Breast epithelium (tissue), 4 donors: ENCODE data around the gene TMUB2. TPM values are rescaled to one million over a fixed set of nuclear protein-coding genes. Genes with fewer than 3 reads are reported as not detected.
"Not testable (repeated sequence)": the region's sequence is repeated elsewhere in the genome, so short reads cannot be mapped to it uniquely, and the experiment has no call there.

ENCODE experiments used
- DNase-seq, 2 donors: peaks; one replicate each; pipeline ENCODE4 v3.0.0-alpha.2; 2019; ENCODE audit warnings: low spot score in 2 of 2
- H3K27ac ChIP-seq, 2 donors: fragments of 200-600 bp; sonication (generic) in 1 of 2; one replicate each; pipeline ENCODE4 v1.5.1; 2016 to 2019; ENCODE audit warnings: mild to moderate bottlenecking in 1 of 2
- H3K27me3 ChIP-seq, 2 donors: fragments of 200-600 bp; sonication (generic) in 1 of 2; one replicate each; pipeline versions ENCODE4 v1.5.1 to v1.6.0; 2017 to 2019; ENCODE audit warnings: control low read depth in 1 of 2, mild to moderate bottlenecking in 1 of 2
- H3K36me3 ChIP-seq: fragments of 200-600 bp; one replicate; pipeline ENCODE4 v1.5.1; 2019
- H3K4me1 ChIP-seq, 2 donors: fragments of 200-600 bp; sonication (generic); one replicate each; pipeline ENCODE4 v1.5.1; 2016 to 2019; ENCODE audit warnings: control low read depth in 1 of 2
- H3K4me3 ChIP-seq, 3 donors: fragments of 200-600 bp; sonication (generic); 1 replicate in 2 of 3; 2 replicates in 1 of 3; pipeline ENCODE4 v1.5.1; 2016 to 2019; ENCODE audit warnings: mild to moderate bottlenecking in 3 of 3, moderate library complexity in 2 of 3
- H3K9me3 ChIP-seq, 2 donors: fragments of 200-600 bp; sonication (generic) in 1 of 2; one replicate each; pipeline ENCODE4 v1.5.1; 2016 to 2019; ENCODE audit warnings: control low read depth in 1 of 2
- POLR2A ChIP-seq: fragments of 450-650 bp; IDR thresholded peaks from one replicate; pipeline ENCODE4 v1.6.1; 2016; ENCODE audit warnings: antibody characterized with exemption, mild to moderate bottlenecking, moderate library complexity
- POLR2AphosphoS5 ChIP-seq, 3 donors: sonication (generic); formaldehyde crosslinking; IDR thresholded peaks; one replicate each; pipeline ENCODE4 v1.6.1; 2017; ENCODE audit warnings: antibody characterized with exemption in 3 of 3
- intact Hi-C: fragments of 100-400 bp; cut with DNase I; formaldehyde crosslinking; loops from one replicate; pipeline ENCODE4 v1.15.1; 2023; ENCODE audit warnings: low total_unique reads
- total RNA-seq, 3 donors: library from RNA; depleted of rRNA; stranded (reverse); fragments of >200 nt; gene quantifications; one replicate each; pipeline ENCODE4 v1.1.0, GENCODE V29; 2016
- TF ChIP-seq, protein P1 (sequence below), 3 donors: fragments of 450-650 bp; IDR thresholded peaks; one replicate each; pipeline ENCODE4 v1.5.1; 2016 to 2017; ENCODE audit warnings: antibody characterized with exemption in 3 of 3, mild to moderate bottlenecking in 3 of 3, moderate library complexity in 3 of 3

The TMUB2 gene
- total RNA-seq, 3 donors from 2014 or later, result 36.0 to 52.0 (median 40.6) TPM

DNA sequence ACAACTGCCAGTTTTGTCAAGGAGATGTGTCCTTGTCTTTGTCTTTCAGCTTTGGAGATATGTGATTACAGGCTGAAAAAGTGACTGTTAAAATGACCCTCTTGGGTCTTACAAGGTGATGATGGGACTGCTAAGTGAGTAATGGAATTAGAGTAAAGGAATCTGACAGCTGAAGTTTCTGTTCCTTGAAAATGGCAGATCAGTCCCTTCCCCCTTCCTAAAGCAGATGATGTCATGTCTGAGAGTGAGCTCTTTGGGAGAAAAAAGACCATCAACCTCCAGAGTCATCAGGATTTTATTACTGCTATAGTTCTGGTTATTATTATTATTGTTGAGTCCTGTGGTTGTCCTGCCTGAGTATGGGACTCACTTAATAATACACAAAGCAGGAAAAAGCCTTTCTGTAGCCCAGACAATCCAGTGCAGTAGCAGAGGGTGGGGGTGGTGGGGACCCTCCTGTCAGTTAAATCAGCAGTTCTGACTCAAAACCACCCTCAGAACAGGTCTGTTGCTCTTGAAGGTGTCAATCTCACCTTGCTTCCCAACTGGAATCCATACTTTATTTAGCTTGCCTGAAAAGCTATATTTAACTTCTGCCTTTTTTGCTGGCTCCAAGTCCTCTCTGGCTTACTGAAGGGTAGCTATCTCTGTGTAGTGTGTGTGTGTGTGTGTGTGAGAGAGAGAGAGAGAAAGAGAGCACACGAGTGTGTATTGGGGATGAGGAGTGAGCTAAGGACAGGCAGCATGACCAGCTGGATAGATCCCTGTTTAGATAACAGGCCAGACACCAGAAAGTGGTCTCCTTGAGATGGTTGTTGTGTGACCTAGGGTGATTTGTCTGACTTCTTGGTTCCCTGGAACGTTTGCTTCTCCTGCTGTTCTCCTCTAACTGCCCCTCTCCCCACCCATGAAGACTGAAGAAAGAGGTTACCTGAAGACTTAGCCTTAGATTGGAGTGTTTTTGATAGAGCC is 40.1 kb upstream of the TMUB2 start:
- DNase-seq, result no peak
- H3K27me3 ChIP-seq, result no peaks in the 10 kb centered on the region
- H3K27ac ChIP-seq, result no peak overlapping the region
- H3K4me1 ChIP-seq, result no peaks in the 10 kb centered on the region
- no peaks in the 10 kb centered on the region for H3K36me3 ChIP-seq
- no peak overlapping the region for H3K4me3 ChIP-seq
- no peak for TF ChIP-seq POLR2A
- TF ChIP-seq POLR2AphosphoS5 (IDR thresholded peaks at IDR 0.05), result no peak
- TF ChIP-seq, protein P1, sequence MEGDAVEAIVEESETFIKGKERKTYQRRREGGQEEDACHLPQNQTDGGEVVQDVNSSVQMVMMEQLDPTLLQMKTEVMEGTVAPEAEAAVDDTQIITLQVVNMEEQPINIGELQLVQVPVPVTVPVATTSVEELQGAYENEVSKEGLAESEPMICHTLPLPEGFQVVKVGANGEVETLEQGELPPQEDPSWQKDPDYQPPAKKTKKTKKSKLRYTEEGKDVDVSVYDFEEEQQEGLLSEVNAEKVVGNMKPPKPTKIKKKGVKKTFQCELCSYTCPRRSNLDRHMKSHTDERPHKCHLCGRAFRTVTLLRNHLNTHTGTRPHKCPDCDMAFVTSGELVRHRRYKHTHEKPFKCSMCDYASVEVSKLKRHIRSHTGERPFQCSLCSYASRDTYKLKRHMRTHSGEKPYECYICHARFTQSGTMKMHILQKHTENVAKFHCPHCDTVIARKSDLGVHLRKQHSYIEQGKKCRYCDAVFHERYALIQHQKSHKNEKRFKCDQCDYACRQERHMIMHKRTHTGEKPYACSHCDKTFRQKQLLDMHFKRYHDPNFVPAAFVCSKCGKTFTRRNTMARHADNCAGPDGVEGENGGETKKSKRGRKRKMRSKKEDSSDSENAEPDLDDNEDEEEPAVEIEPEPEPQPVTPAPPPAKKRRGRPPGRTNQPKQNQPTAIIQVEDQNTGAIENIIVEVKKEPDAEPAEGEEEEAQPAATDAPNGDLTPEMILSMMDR (IDR thresholded peaks at IDR 0.05), result no peak
- no peaks in the 10 kb centered on the region for H3K9me3 ChIP-seq
- intact Hi-C loops, result no loop called here

DNA sequence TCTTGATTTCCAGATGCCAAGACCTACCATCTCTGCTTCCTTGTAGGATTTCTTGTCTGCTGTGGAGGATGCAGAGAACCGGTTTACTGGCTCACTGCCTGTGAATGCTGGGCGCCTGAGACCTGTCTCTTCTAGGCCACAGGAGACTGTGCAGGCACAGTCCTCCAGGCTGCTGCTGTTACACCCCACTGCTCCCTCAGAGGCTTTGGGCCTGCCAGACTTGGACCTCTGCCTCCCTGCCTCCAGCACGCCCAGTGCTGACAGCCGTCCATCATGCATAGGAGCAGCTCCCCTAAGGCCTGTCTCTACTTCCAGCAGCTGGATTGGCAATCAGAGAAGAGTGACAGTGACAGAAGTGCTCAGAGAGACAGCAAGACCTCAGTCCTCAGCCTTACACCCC is 39.0 kb upstream of the TMUB2 start:
- H3K4me1 ChIP-seq, result no peaks in the 10 kb centered on the region
- no peak overlapping the region for H3K27ac ChIP-seq
- H3K36me3 ChIP-seq, result no peaks in the 10 kb centered on the region
- no peaks in the 10 kb centered on the region for H3K9me3 ChIP-seq
- no peaks in the 10 kb centered on the region for H3K27me3 ChIP-seq
- TF ChIP-seq, protein P1 (IDR thresholded peaks at IDR 0.05), result no peak
- TF ChIP-seq POLR2AphosphoS5 (IDR thresholded peaks at IDR 0.05) (no peak), POLR2A (no peak)
- H3K4me3 ChIP-seq, result no peak overlapping the region
- intact Hi-C loops, result no loop called here
- DNase-seq, result no peak

DNA sequence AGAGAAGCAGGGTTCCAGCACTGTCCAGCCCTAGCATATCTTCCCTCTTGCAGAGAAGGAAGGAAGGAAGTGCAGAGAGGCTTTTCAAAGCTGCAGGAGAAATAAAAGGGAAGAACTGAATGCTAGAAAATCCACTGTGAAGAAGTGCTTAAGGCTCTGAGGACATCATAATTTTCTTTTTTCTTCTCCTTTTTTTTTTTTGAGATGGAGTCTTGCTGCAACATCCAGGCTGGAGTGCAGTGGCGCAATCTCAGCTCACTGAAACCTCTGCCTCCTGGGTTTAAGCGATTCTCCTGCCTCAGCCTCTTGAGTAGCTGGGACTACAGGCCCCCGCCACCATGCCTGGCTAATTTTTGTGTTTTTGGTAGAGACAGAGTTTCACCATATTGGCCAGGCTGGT is 37.7 kb upstream of the TMUB2 start:
- intact Hi-C loops, result not testable (repeated sequence)

DNA sequence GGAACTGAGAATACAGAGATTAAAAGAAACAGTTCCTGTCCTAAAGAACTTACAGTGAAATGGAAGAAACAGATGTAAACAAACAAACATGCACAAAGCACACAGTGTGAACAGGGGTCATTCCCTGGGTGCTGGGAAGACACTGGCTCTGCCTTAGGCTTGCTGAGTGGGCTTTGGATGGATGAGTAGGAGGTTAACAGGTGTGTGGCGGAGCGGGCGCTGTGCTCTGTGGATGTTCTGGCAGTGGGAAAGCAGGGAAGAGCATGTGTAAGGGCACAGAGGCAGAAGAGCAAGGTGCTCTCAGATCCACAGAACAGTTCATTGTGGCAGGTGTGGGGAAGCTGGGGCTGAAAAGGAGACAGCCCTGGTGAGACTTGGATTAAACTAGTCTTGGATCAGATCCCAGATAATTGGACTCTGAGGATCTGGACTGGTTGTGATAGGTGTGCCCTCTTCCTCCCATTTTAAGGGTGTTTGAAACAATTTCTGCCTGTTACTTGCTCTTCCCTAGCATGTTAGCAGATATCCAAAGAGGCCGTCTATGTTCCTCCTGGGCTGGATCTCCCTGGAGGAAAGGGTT is 36.9 kb upstream of the TMUB2 start:
- no peaks in the 10 kb centered on the region for H3K9me3 ChIP-seq
- H3K27ac ChIP-seq, result no peak overlapping the region
- no peak for DNase-seq
- H3K36me3 ChIP-seq, result no peaks in the 10 kb centered on the region
- intact Hi-C loops, result no loop called here
- no peaks in the 10 kb centered on the region for H3K27me3 ChIP-seq
- TF ChIP-seq, protein P1 (IDR thresholded peaks at IDR 0.05), result no peak
- TF ChIP-seq POLR2AphosphoS5 (IDR thresholded peaks at IDR 0.05) (no peak), POLR2A (no peak)
- no peaks in the 10 kb centered on the region for H3K4me1 ChIP-seq
- H3K4me3 ChIP-seq, result no peak overlapping the region

More for the DNA sequence above, 37.7 kb upstream of the TMUB2 start:
- not testable (repeated sequence) for H3K4me1 ChIP-seq, H3K27ac ChIP-seq, H3K27me3 ChIP-seq, H3K36me3 ChIP-seq, H3K4me3 ChIP-seq, DNase-seq, H3K9me3 ChIP-seq

DNA sequence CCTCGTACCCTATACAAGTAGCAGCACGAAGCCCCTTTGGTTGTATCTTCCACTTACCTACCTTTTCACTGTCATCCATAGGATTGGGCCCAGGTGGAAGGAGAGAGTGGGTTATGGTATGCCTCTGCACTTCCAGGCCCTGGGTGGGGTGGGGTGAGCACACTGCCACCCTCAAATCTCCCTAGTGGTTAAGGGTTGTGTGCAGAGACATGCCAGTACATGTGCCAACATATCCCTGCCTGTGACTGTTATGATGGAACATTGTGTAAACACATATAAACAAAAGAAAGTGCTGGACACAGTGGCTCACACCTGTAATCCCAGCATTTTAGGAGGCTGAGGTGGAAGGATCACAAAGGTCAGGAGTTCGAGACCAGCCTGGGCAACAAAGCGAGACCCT is 33.9 kb upstream of the TMUB2 start:
- H3K27ac ChIP-seq, result no peak overlapping the region
- no peaks in the 10 kb centered on the region for H3K9me3 ChIP-seq
- no peaks in the 10 kb centered on the region for H3K27me3 ChIP-seq
- DNase-seq, result no peak
- intact Hi-C loops, result no loop called here
- H3K4me3 ChIP-seq, result no peak overlapping the region
- no peaks in the 10 kb centered on the region for H3K4me1 ChIP-seq
- no peak for TF ChIP-seq POLR2A
- TF ChIP-seq, protein P1 (IDR thresholded peaks at IDR 0.05), result no peak
- no peak for TF ChIP-seq POLR2AphosphoS5 (IDR thresholded peaks at IDR 0.05)
- no peaks in the 10 kb centered on the region for H3K36me3 ChIP-seq
